Embryonic facial prominence (tissue), 1 donor: Measurements from ENCODE around the gene PYGM.

Source experiments
- DNase-seq: peaks from one replicate; pipeline ENCODE4 v3.0.0-alpha.2; 2016; ENCODE audit errors: extremely low spot score

PYGM gene

DNA sequence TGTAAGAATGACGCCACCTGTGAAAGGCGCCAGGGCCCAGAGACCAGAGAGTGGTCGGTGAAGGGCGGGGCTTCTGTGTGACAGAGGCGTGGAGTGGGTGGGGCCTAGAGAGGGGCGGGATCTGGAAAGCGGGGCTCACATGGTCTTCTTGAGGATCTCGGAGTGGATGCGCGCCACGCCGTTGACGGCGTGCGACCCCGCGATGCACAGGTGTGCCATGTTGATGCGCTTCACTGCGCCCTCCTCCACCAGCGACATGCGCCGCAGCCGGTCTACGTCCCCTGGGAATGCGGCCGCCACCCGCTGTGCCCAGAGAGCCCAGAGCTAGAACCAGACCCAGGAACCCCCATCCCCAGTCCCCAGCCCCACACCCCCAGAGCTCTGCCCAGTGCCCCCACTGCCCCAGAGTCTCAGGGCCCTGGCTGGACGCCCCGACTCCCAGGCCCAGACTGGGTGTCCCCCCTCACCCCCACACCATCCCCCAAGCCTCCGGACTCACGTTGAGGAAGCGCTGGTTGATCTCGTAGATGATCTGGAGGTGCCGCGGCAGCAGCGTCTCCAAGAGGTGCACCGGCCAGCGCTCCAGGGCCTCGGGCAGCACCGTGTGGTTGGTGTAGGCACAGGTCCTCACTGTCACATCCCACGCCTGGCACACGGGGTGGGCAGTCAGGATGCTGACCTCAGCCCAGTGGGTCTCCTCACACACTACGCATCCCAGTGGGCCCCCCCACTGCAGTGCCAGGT is 6.2 kb downstream of the PYGM start:
- no peak for DNase-seq

DNA sequence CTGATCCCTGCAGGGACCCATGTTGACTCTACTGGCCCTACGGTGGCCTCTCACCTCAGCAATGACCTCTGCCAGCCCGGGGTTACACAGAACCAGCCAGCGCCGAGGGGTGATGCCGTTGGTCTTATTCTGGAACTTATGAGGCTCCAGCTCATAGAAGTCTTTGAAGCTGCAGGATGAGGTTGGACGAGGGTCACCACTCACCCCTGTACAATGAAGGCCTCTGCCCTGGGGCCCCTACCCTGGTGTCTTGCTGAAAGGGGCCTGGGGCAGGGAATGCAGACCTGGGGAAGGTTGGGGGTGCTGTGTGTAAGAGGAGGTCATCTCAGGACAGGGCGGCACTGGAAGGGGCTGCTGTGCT is 6.8 kb downstream of the PYGM start:
- no peak for DNase-seq

DNA sequence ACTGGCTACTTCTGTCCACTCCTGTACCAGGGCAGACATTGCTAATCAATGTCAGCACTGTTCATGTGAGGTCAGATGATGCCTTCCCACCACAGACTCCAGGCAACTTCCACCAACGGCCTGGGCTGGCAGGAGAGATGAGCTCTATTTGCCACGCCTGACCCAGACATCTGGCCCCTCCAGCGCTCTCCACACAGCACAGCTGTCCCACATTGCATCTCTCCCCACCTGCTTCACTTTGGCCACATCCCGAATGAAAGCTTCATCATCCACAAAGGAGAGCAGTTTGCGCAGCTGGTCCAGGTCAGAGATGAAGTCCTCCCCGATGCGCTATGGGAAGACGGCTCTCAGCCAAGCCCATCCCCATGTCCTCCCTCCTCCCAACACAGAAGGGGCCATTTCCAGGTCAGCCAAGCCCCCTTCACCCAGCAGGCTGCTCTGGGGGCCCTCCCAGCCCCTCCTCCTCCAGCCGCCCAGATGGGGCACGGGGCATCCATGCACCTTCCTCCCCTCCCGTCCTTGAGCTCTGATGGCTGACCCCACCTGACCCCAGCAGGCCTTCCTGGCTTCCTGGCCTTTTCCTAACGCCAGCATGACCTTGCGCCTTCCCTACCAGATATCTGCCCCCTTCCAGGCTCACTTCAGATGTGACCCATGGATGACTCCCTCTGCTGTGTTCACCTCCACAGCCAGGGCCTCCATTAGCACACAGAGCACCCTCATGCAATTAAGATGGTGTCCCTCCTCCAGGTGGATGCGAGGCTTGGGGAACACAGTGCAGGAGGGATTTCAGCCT is 7.4 kb downstream of the PYGM start:
- DNase-seq = no peak

DNA sequence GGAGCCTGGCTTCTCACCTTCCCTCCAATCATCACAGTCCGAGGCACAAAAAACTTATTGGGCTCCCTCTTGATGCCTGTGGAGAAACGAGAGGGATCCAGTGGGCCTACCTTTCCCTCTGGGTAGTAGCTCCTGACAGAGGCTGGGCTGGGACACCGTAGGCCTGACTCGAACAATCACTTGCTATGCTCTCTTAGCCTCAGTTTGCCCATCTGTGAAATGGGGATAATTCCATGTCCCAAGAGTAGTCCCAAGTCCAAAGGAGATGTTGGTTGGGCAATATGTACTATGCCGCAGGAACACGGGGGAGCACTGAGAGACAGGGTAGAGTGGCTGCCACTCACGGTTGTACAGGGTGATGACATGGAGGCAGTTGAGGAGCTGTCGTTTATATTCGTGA is 8.2 kb downstream of the PYGM start:
- DNase-seq = no peak

DNA sequence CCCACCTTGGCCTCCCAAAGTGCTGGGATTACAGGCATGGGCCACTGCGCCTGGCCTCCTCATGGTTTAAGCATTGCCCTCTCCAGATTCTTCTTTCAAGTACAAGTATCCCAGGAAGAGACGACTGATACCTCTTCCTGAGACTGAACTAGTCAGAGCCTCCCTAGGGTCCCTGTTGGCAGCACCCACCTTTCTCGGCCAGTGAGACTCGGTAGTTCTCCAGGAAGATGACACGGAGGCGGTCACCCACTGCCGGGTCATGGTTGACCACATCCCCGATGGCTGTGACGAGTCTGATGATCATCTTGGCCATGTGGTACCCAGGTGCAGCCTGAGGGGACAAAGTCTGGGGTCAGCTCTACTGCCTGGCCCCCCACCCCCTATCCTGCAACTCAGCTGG is 8.6 kb downstream of the PYGM start:
- no peak for DNase-seq

DNA sequence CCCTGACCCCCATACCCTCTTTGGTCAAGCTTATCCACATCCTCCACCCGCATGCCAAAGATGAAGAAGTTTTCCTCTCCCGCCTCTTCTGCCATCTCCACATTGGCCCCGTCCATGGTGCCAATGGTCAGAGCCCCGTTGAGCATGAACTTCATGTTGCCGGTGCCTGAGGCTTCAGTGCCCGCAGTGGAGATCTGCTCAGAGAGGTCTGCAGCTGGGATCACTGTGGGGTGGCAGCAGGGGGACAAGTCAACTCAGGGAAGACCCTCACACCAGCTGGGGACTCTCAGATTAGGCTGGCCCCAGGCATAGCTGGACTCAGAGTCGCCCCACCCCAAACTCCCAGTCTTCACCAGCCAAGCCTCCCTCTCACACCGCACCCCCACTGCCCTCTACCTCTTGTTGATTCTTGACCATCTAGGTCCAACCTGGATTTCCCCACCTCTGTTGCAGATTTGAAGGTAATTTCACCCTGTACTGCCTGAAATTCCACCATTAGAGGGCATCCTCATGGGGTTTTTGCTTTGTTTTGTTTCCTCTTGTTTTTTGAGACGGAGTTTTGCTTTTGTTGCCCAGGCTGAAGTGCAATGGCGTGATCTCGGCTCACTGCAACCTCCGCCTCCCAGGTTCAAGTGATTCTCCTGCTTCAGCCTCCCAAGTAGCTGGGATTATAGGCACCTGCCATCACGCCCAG is 9.3 kb downstream of the PYGM start:
- DNase-seq = no peak

DNA sequence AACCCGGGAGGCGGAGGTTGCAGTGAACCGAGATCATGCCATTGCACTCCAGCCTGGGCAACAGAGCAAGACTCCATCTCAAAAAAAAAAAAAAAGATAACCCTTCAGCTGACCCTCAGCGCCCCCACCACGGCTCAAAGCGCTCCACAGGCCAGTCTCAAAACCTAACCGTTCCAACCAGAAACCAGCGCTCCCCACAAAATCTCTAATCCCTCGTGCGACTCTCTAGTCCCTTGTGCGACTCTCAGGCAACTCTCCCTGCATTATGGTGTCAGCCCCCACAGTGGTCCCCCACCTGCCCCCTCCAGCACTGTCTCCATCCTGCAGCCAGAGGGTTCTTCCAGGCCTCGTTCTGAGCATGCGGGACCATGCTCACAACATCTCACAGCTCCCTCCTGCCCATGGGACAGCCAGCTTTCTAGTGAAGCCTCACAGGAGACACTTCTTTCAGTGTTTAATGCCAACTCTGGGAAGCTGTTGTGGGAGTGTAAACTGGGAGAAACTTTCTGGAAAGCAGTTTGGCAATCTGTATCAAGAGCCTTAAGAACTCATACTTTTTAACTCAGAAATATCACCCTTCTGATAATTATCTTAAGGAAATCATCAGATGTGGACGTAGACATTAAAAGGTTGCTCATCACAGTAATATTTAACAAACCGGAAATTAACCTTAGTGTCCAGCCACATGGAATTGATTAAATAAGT is 11.7 kb downstream of the PYGM start:
- DNase-seq = no peak

DNA sequence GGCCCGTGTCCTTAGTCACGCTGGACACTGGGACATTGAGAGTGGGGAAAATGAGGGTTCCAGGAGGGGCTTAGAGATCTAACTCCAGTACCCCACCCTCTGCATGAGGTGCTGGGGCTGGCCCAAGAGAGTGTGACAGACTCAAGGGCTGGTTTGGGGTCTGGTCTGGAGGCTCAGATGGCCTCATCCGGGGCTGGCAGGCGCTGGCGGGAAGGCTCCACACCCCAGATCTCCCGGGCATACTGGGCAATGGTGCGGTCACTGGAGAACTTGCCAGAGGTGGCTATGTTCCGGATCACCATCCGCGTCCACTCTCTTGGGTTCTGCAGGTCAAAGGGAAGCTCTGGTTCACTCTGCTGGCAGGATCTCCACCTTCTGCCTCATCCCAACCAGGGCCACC is 13.3 kb downstream of the PYGM start:
- DNase-seq = no peak

DNA sequence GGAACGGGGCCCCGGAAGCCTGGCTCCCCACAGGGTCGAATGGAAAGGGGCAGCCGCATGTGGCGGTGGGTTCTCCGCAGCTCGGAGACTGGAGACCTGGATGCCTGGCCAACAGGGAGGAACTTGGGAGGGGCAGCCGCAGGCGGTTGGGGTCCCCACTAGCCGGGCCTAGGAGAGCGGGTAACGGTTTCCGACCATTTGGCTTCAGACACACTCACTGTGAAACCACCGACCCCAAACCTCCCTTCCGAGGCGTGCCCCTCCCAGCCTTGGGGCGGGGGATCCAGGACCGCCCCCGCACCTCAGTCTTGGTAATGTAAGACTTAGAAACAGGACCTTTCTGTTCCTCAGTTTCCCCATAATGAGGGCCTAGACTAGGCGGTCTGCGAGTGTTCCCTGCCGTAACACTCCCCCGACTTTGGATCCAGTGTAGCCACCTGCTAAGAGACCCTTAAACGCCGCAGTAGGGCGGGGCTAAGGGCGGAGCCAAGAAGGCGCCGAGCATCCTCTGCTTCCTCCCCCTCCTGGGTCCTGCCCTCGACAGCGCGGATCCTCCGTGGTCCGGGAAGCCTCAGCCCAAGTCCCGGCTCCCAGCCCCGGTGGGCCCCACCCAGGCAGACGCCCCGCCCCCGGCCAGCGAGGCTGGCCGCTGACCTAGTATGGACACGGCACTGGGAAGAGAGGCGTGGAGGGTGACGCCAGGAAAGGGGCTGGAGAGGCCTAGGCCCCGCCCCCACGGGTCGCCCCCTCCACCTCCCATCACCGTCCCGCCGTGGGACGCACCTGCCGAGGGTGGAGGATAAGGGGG is 14.0 kb downstream of the PYGM start:
- no peak for DNase-seq

DNA sequence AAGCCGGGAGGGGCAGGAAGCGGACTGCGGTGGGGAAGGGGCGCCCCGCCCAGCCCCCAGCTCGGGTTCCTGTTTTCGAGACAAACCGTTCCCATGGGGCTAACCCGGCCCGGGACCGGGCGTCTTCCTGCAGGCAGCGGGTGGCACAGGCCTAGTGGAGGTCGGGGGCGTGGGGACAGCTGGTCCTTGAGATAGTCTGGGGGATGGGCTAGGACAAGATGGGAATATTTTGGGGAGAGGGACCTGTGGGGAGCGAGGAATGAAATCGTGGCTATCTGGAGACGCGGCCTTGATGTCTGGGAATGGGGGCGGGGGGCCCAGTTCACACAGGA is 14.6 kb downstream of the PYGM start:
- DNase-seq = no peak

DNA sequence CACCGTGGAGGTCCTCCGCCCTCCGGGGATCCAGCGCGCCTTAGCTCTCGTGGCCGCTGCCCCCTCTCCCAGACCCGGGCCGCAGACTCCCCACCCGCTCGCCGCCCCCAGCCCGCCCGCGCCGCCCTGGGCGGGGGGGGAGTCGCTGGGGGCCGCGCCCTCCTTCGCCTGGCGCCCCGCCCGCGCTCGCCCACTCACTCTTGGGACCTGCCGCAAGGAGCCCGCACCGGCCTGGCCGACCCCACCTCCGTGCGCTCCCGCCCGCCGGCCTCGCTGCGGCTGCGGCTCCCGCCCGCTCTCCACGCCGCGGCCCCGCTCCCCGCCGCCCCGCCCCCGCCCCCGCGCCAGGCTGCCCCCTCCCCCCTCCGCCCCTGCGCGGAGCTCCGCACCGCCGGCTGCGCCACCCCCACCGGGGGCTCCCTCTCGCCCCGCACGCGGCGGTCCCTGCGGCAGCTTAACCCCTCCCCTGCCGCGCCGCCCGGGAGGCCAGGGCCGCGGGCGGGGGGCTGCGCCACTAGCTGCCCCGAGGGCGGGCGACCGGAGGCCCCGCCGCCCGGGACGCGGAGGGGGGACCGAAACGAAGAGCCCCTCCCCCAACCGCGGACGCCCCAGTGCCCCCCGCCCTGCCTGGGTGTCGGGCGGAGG is 15.1 kb downstream of the PYGM start:
- DNase-seq = no peak

DNA sequence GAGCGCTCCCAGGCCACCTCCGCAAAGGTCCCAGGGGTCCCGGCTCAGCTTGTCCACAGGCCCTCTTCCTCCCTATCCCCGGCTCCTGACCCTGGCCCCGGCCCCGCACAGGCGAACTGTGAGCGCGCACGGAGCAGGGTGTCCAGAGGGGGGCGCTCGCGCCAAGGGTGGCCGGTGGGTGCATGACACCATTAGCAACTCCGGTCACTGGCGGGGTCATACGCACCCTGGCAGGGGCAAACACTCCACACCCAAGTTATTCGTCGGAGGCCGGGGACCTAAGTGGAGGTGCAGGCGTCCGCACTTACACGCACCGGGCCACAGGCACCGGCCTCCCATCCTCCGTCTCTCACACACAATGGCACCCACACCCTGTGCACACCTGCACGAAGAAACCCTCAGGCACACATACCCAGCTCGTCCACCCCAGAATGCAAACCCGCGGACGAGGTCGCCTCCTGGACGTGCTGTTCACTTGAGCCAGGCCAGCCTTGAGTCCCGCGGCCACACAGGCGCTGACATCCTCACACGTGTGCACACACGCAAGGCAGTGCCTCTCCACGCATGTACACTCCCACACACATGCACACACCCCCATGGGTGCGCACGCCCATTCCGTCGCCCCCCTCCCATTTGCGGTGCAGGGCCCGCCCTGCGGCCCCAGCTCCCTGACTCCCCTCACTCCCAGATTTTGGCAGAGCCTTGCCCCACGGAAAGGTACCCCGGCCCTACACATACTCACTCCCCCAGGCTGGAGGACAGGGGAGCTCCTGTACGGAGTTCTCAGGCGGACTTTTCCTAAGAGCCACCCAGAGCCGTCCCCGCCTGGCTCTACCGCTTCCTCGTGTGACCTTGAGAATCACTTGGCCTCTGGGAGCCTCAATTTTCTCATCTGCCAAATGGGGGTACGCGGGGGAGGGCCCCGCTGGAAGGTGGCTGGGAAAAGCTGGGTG is 15.9 kb downstream of the PYGM start, which contains the start of gene RASGRP2:
Gene RASGRP2, minus strand, starts transcription at position 552 of the 953 bp plus-strand sequence. CDS start 1,276 bp downstream, outside the sequence.
- no peak for DNase-seq

DNA sequence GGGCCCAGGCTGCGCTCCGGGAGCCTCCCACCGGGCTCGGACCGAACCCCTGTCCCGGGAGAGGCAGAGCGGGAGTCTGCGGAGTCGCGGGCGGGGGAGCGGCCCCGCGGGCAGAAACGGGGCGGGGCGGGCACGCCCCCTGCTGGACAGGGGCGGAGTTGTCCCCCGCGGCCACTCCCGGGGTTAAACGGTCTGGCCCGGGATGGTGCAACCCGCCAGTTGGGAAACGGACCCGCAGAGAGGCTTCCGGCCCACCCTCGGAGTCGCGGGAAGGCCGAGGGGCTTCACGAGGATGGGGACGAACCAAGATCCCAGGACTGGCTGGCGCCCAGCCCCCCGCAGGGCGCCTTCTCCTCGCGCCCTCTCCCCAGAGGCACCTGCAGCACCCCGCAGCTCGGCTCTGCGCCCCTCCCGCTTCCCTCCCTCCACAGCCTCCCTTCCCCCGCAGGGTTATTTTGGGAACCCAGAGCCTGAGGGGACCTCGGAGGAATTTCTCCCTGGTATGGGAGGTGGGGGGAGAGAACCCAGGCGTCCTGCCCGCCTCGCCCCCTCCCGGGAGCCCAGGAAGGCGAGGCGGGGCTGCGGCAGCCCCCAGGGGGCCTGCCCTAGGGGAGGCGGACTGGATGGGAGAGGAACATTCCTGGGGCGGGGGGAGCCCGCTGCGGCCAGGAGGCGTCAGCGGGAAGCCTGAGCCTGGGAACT is 16.7 kb downstream of the PYGM start:
- no peak for DNase-seq

DNA sequence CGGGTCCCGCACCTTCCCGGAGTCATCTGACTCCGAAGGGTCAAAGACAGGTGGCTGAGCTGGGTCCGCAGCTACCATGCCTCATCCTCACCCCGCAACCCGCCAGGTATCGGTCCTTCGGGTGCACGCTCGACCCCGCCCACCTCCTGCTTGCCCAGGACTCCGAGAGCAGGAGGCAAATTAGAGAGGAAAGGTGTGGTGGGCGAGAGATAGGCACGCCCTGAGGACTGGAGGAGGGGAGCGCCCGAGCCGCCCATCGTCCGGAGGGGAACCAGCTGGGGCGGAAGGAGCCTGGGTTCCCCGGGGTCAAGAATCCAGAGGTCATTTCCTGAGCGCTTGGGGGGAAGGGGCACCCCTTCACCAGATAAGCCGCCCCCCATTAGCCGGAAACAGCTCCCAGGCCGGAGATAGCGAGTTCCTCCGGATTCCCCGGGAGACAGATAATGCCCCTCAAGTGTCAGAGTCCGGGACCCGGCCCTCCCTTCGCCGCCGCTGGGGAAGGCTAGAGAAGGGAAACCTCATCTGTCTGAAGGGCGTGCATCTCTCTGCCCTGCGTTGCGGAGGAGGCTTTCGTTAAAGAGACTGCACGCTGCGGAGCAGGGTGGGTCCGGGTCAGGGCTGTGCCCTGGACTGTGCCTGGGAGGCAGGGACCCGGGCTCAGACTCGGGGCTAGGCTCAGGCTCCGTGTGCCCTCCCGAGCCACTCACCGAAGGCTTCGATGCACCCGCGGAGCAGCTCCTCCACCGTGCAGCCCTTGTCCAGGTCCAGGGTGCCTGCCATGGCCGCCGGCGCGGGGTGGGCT is 17.5 kb downstream of the PYGM start:
- no peak for DNase-seq

DNA sequence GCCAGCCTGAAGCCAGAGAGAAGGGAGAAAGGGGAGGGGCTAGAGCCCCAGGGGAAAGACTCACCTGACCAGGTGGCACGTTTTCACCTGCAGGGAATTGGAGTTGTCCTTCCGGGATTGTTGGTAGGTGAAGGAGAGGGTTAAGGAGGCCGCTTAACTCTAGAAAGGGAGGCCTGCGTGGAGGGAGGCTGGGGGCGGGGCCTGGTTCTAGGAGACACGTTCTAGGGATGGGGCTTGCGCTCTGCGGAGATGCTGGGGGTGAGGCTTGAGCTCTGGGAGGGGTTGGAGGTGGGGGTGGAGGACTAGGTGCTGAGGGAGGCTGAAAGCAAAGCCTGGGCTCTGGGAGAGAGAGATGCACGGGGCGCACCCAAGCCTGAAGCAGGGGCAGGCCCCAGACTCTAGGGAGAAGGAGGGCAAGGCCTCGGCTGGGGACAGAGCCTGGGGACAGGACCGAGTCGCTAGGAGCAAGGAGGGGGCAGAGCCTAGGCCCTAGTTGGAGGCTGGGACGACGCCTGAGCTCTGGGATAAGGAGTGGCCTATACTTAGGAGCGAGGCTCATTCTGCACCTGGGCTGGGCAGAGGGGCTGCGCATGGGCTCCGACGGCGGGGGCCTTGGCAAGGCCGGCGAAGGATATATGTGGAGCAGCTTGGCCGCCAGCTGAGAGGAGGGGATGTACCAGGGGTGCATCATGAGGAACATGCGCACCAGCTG is 18.2 kb downstream of the PYGM start:
- no peak for DNase-seq

DNA sequence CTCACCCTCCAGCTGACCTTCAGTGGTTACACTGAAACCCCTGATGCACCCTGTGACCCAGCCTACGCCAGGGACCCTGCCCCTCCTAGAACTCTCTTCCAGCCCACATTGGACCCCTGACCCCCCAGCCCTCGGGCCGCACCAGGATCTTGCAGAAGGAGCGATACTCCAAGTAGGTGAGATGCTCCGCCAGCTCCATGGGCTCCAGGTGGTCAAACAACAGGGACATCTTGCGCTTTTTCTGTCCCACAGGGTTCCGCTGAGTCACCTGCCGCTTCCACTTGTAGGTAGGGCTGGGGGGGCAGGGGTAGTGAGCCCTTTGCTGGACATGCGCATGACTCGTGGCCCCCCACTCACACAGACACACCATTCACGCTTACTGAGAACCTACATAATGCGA is 19.9 kb downstream of the PYGM start:
- no peak for DNase-seq

DNA sequence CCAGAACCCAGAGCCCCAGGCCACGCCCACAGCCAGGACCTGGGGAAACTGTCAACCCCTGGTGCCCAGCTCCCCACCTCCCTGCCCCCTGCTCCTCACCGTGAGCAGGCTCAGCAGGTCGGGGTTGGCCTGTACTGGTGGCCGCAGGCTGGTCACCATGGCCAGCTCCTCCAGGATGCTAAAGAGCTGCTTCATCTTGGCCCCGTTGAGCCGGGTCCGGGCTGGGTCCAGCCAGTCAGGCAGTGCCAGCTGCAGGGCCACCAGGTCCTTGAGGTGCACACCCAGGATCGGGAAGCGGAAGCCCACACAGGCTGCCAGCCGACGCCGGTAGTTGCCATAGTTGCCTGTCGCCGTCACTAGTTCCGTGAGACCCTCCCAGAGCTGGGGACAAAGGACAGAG is 23.1 kb downstream of the PYGM start:
- no peak for DNase-seq
